HEK293 (cell line): ENCODE data around the gene C12orf57.

Experiments used
- CTCF ChIP-seq: fragments of 450-650 bp; formaldehyde crosslinking; IDR thresholded peaks from 2 replicates; pipeline ENCODE4 v1.5.1; 2016; ENCODE audit warnings: missing biosample characterization, missing genetic modification characterization
- GLIS2 ChIP-seq: fragments of 450-650 bp; formaldehyde crosslinking; IDR thresholded peaks from 2 replicates; pipeline ENCODE4 v1.5.1; 2016; ENCODE audit warnings: missing biosample characterization, missing genetic modification characterization
- IKZF3 ChIP-seq: fragments of 450-650 bp; IDR thresholded peaks from 2 replicates; pipeline ENCODE4 v1.5.0; 2018; ENCODE audit warnings: missing biosample characterization, mild to moderate bottlenecking, missing genetic modification characterization, moderate library complexity
- KLF1 ChIP-seq: fragments of 450-650 bp; formaldehyde crosslinking; IDR thresholded peaks from 2 replicates; pipeline ENCODE4 v1.5.1; 2016; ENCODE audit warnings: missing biosample characterization, missing genetic modification characterization
- KLF10 ChIP-seq: fragments of 450-650 bp; IDR thresholded peaks from 2 replicates; pipeline ENCODE4 v1.5.1; 2018; ENCODE audit warnings: missing biosample characterization, mild to moderate bottlenecking, missing genetic modification characterization
- KLF9 ChIP-seq: fragments of 450-650 bp; formaldehyde crosslinking; IDR thresholded peaks from 2 replicates; pipeline ENCODE4 v1.5.1; 2016; ENCODE audit warnings: missing biosample characterization, missing genetic modification characterization, low read depth
- OVOL3 ChIP-seq: fragments of 450-650 bp; formaldehyde crosslinking; IDR thresholded peaks from 2 replicates; pipeline ENCODE4 v1.5.1; 2016; ENCODE audit warnings: missing biosample characterization, missing genetic modification characterization
- SP2 ChIP-seq: fragments of 450-650 bp; formaldehyde crosslinking; IDR thresholded peaks from 2 replicates; pipeline ENCODE4 v1.5.1; 2016; ENCODE audit warnings: missing biosample characterization, missing genetic modification characterization
- SP3 ChIP-seq: fragments of 450-650 bp; formaldehyde crosslinking; IDR thresholded peaks from 2 replicates; pipeline ENCODE4 v1.5.1; 2016; ENCODE audit warnings: missing biosample characterization, missing genetic modification characterization
- SP7 ChIP-seq: fragments of 450-650 bp; formaldehyde crosslinking; IDR thresholded peaks from 2 replicates; pipeline ENCODE4 v1.5.1; 2016; ENCODE audit warnings: missing biosample characterization, missing genetic modification characterization
- TRIM28 ChIP-seq: IDR thresholded peaks from 2 replicates; pipeline ENCODE4 v1.6.1; 2011; ENCODE audit warnings: low read length, control low read depth, borderline replicate concordance
- WT1 ChIP-seq: fragments of 450-650 bp; formaldehyde crosslinking; IDR thresholded peaks from 2 replicates; pipeline ENCODE4 v1.5.1; 2016; ENCODE audit warnings: missing biosample characterization, missing genetic modification characterization
- ZBTB20 ChIP-seq: fragments of 450-650 bp; formaldehyde crosslinking; IDR thresholded peaks from 2 replicates; pipeline ENCODE4 v1.5.1; 2016; ENCODE audit warnings: missing biosample characterization, missing genetic modification characterization
- ZBTB26 ChIP-seq: fragments of 450-650 bp; formaldehyde crosslinking; optimal IDR thresholded peaks from 2 replicates; pipeline ENCODE3; 2016; ENCODE audit warnings: missing biosample characterization, mild to moderate bottlenecking, missing genetic modification characterization
- ZBTB8A ChIP-seq: fragments of 450-650 bp; formaldehyde crosslinking; IDR thresholded peaks from 2 replicates; pipeline ENCODE4 v1.5.1; 2016; ENCODE audit warnings: missing biosample characterization, missing genetic modification characterization
- ZFHX2 ChIP-seq: fragments of 450-650 bp; formaldehyde crosslinking; conservative IDR thresholded peaks from 2 replicates; pipeline ENCODE4 v1.5.1; 2016; ENCODE audit warnings: missing biosample characterization, missing genetic modification characterization
- ZIC2 ChIP-seq: fragments of 450-650 bp; formaldehyde crosslinking; IDR thresholded peaks from 2 replicates; pipeline ENCODE4 v1.5.1; 2016; ENCODE audit warnings: missing biosample characterization, missing genetic modification characterization
- ZNF169 ChIP-seq: fragments of 450-650 bp; formaldehyde crosslinking; IDR thresholded peaks from 2 replicates; pipeline ENCODE4 v1.5.1; 2016; ENCODE audit warnings: missing biosample characterization, missing genetic modification characterization
- ZNF184 ChIP-seq: fragments of 450-650 bp; IDR thresholded peaks from 2 replicates; pipeline ENCODE4 v1.5.1; 2018; ENCODE audit warnings: missing biosample characterization, mild to moderate bottlenecking, missing genetic modification characterization
- ZNF266 ChIP-seq: fragments of 450-650 bp; formaldehyde crosslinking; IDR thresholded peaks from 2 replicates; pipeline ENCODE4 v1.5.1; 2016; ENCODE audit warnings: missing biosample characterization, missing genetic modification characterization, low read depth
- ZNF292 ChIP-seq: fragments of 450-650 bp; formaldehyde crosslinking; IDR thresholded peaks from 2 replicates; pipeline ENCODE4 v1.5.1; 2016; ENCODE audit warnings: low read depth, missing biosample characterization, missing genetic modification characterization, borderline replicate concordance
- ZNF335 ChIP-seq: fragments of 450-650 bp; formaldehyde crosslinking; conservative IDR thresholded peaks from 2 replicates; pipeline ENCODE4 v1.5.1; 2016; ENCODE audit warnings: missing biosample characterization, missing genetic modification characterization
- ZNF341 ChIP-seq: fragments of 450-650 bp; formaldehyde crosslinking; IDR thresholded peaks from 2 replicates; pipeline ENCODE4; 2016; ENCODE audit warnings: low read depth, missing biosample characterization, missing genetic modification characterization
- ZNF37A ChIP-seq: fragments of 450-650 bp; IDR thresholded peaks from 2 replicates; pipeline ENCODE4 v1.5.1; 2018; ENCODE audit warnings: missing biosample characterization, missing genetic modification characterization
- ZNF394 ChIP-seq: fragments of 450-650 bp; formaldehyde crosslinking; IDR thresholded peaks from 2 replicates; pipeline ENCODE4 v1.5.1; 2016; ENCODE audit warnings: missing biosample characterization, missing genetic modification characterization, mild to moderate bottlenecking, moderate library complexity, borderline replicate concordance
- ZNF449 ChIP-seq: fragments of 450-650 bp; formaldehyde crosslinking; IDR thresholded peaks from 2 replicates; pipeline ENCODE4 v1.5.1; 2017; ENCODE audit warnings: missing biosample characterization, mild to moderate bottlenecking, missing genetic modification characterization, moderate library complexity
- ZNF560 ChIP-seq: fragments of 450-650 bp; formaldehyde crosslinking; IDR thresholded peaks from 2 replicates; pipeline ENCODE4 v1.5.1; 2017; ENCODE audit warnings: missing biosample characterization, missing genetic modification characterization, borderline replicate concordance
- ZNF600 ChIP-seq: fragments of 450-650 bp; formaldehyde crosslinking; IDR thresholded peaks from 2 replicates; pipeline ENCODE4 v1.5.1; 2016; ENCODE audit warnings: missing biosample characterization, missing genetic modification characterization
- ZNF610 ChIP-seq: fragments of 450-650 bp; formaldehyde crosslinking; IDR thresholded peaks from 2 replicates; pipeline ENCODE4 v1.5.1; 2016; ENCODE audit warnings: missing biosample characterization, missing genetic modification characterization, borderline replicate concordance
- ZNF629 ChIP-seq: fragments of 450-650 bp; formaldehyde crosslinking; IDR thresholded peaks from 2 replicates; pipeline ENCODE4 v1.5.1; 2017; ENCODE audit warnings: missing biosample characterization, missing genetic modification characterization
- ZNF654 ChIP-seq: fragments of 450-650 bp; formaldehyde crosslinking; IDR thresholded peaks from 2 replicates; pipeline ENCODE4 v1.5.1; 2016; ENCODE audit warnings: low read depth, missing biosample characterization, missing genetic modification characterization
- ZNF677 ChIP-seq: fragments of 450-650 bp; IDR thresholded peaks from 2 replicates; pipeline ENCODE4 v1.5.0; 2018; ENCODE audit warnings: missing biosample characterization, mild to moderate bottlenecking, missing genetic modification characterization, moderate library complexity
- ZNF768 ChIP-seq: fragments of 450-650 bp; formaldehyde crosslinking; IDR thresholded peaks from 2 replicates; pipeline ENCODE4 v1.5.1; 2018; ENCODE audit warnings: missing biosample characterization, mild to moderate bottlenecking, missing genetic modification characterization
- TF ChIP-seq, protein P1 (sequence below): fragments of 450-650 bp; formaldehyde crosslinking; conservative IDR thresholded peaks from 2 replicates; pipeline ENCODE4 v1.5.1; 2016; ENCODE audit warnings: low read depth, missing biosample characterization, missing genetic modification characterization

The C12orf57 gene

GRCh38 chr12:6961695-6962284, 18.0 kb downstream of the C12orf57 start (continued):
- TF ChIP-seq ZBTB20 (peak; percentile 92), ZNF654 (tag by site-specific recombination) (peak; percentile 16), ZNF560 (tag by site-specific recombination) (no peak), ZNF600 (tag by site-specific recombination) (peak; percentile 46; the same call in 1 of the 2 replicates), ZNF37A (no peak), ZNF610 (tag by site-specific recombination) (0 out of 2 replicates have a peak, but pooled peaks have one; percentile 47), ZNF169 (tag by site-specific recombination) (no peak), KLF9 (tag by site-specific recombination) (peak; percentile 81), ZFHX2 (peak; percentile 54; the same call in 1 of the 2 replicates), SP2 (peak; percentile 5; the same call in 1 of the 2 replicates), TRIM28 (no peak; the same call in 1 of the 2 replicates), ZNF394 (tag by site-specific recombination) (peak; percentile 33; the same call in 1 of the 2 replicates), ZNF335 (peak; percentile 86), ZNF184 (tag by site-specific recombination) (0 out of 2 replicates have a peak, but pooled peaks have one; percentile 4), ZNF292 (tag by site-specific recombination) (no peak), KLF1 (tag by site-specific recombination) (0 out of 2 replicates have a peak, but pooled peaks have one; percentile 8), GLIS2 (tag by site-specific recombination) (peak; percentile 68; the same call in 1 of the 2 replicates), ZNF677 (tag by site-specific recombination) (0 out of 2 replicates have a peak, but pooled peaks have one; percentile 28), ZNF629 (tag by site-specific recombination) (peak; percentile 36; the same call in 1 of the 2 replicates), ZNF266 (tag by site-specific recombination) (no peak), ZIC2 (tag by site-specific recombination) (peak; percentile 66), ZBTB8A (tag by site-specific recombination) (peak; percentile 98), ZNF768 (no peak), WT1 (tag by site-specific recombination) (peak; percentile 60; the same call in 1 of the 2 replicates), ZBTB26 (tag by site-specific recombination) (peak; percentile 45), SP7 (peak; percentile 65), ZNF449 (tag by site-specific recombination) (peak; percentile 71; the same call in 1 of the 2 replicates), IKZF3 (tag by site-specific recombination) (peak; percentile 91), KLF10 (tag by site-specific recombination) (peak; percentile 59; the same call in 1 of the 2 replicates), OVOL3 (tag by site-specific recombination) (no peak), SP3 (tag by site-specific recombination) (peak; percentile 11), CTCF (tag by site-specific recombination) (peak; percentile 92), ZNF341 (tag by site-specific recombination) (peak; percentile 47)
- TF ChIP-seq, protein P1, sequence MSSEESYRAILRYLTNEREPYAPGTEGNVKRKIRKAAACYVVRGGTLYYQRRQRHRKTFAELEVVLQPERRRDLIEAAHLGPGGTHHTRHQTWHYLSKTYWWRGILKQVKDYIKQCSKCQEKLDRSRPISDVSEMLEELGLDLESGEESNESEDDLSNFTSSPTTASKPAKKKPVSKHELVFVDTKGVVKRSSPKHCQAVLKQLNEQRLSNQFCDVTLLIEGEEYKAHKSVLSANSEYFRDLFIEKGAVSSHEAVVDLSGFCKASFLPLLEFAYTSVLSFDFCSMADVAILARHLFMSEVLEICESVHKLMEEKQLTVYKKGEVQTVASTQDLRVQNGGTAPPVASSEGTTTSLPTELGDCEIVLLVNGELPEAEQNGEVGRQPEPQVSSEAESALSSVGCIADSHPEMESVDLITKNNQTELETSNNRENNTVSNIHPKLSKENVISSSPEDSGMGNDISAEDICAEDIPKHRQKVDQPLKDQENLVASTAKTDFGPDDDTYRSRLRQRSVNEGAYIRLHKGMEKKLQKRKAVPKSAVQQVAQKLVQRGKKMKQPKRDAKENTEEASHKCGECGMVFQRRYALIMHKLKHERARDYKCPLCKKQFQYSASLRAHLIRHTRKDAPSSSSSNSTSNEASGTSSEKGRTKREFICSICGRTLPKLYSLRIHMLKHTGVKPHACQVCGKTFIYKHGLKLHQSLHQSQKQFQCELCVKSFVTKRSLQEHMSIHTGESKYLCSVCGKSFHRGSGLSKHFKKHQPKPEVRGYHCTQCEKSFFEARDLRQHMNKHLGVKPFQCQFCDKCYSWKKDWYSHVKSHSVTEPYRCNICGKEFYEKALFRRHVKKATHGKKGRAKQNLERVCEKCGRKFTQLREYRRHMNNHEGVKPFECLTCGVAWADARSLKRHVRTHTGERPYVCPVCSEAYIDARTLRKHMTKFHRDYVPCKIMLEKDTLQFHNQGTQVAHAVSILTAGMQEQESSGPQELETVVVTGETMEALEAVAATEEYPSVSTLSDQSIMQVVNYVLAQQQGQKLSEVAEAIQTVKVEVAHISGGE, result peak; percentile 95
